Stimulated activated CD8-positive, alpha-beta memory T cell treated with anti-CD3 and anti-CD28 coated beads, Interleukin-12 subunit alpha, Interleukin-12 subunit beta, amount 100 ng/mL, for 1 hour (primary cell): Measurements from ENCODE around the gene STUB1.
A peak's percentile ranks its signal among the peaks of the same experiment; 100 is the strongest.

Experiments
- DNase-seq: peaks from one replicate; pipeline ENCODE4 v3.0.0-alpha.2; 2020; ENCODE audit warnings: low read depth

Gene STUB1

DNA sequence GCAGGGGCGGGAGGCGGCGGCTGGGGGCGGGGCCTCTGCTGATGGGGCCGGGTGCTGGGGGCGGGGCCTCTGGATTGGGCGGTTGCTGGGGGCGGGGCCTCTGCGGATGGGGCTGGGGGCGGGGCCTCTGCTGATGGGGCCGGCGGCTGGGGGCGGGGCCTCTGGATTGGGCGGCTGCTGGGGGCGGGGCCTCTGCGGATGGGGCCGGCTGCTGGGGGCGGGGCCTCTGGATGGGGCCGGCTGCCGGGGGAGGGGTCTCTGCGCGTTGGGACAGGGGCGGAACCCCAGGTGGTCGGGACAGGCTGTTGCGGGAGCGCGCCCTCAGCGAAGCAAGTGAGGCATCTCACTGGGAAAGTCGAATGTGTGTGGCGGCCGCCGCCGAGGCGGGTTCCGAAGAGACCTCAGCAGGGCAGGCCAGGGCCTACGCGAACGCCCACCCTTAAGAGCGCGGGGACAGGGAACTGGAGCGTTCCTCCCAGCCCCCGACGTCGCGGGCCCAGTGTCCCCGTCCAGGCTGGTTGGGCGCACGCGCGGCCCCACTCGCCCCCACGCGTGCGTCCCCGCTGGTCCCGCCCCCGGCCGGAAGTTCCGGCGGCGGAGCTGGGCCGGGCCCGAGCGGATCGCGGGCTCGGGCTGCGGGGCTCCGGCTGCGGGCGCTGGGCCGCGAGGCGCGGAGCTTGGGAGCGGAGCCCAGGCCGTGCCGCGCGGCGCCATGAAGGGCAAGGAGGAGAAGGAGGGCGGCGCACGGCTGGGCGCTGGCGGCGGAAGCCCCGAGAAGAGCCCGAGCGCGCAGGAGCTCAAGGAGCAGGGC, at the start of gene STUB1:
Gene STUB1 (plus strand): TSS at position 597 of the 811 bp plus-strand sequence. CDS start 116 bp downstream, at position 713.
- DNase-seq, result peak; percentile 77

DNA sequence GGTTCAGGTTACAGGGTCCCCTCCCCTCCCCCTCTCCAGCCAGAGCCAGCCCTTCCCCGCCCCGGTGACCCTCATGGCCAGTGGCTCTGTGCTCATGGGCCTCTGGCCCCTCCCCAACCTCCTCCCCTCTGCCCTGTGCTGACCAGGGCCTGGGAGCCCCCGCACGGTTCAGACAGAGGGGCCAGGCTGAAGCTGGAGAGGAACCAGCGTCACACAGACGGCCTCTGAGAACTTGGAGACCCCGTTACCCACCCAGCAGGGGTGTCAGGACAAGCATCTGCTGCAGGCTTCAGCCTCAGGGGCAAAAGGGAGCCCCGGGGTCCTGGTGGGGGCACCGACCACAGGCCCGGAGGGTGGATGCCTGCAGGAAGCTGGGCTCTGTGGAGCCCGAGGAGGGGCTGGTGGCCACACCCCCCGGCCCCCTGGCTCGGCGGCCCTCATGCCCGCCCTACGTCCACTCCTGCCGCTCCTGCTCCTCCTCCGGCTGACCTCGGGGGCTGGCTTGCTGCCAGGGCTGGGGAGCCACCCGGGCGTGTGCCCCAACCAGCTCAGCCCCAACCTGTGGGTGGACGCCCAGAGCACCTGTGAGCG, 49.3 kb upstream of the STUB1 start, which contains the start of gene WFIKKN1:
Gene WFIKKN1 (plus strand): TSS at position 171 of the 591 bp plus-strand sequence. CDS start 269 bp downstream, at position 440.
- no peak for DNase-seq

DNA sequence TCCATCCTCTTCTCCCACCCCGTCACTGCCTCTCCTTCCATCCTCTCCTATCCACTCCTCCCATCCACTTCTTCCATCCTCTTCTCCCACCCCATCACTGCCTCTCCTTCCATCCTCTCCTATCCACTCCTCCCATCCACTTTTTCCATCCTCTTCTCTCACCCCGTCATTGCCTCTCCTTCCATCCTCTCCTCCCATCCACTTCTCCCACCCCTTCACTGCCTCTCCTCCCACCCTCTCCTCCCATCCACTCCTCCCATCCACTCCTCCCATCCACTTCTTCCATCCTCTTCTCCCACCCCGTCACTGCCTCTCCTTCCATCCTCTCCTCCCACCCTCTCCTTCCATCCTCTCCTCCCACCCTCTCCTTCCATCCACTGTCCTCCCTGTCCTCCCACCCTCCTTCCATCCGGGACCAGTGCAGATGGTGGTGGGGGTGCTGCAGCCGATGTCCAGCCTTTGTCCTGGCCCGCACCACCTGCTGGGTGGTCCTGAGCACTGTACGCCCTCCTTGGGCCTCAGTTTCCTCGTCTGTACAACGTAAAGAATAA, 48.3 kb upstream of the STUB1 start:
- DNase-seq, result no peak

DNA sequence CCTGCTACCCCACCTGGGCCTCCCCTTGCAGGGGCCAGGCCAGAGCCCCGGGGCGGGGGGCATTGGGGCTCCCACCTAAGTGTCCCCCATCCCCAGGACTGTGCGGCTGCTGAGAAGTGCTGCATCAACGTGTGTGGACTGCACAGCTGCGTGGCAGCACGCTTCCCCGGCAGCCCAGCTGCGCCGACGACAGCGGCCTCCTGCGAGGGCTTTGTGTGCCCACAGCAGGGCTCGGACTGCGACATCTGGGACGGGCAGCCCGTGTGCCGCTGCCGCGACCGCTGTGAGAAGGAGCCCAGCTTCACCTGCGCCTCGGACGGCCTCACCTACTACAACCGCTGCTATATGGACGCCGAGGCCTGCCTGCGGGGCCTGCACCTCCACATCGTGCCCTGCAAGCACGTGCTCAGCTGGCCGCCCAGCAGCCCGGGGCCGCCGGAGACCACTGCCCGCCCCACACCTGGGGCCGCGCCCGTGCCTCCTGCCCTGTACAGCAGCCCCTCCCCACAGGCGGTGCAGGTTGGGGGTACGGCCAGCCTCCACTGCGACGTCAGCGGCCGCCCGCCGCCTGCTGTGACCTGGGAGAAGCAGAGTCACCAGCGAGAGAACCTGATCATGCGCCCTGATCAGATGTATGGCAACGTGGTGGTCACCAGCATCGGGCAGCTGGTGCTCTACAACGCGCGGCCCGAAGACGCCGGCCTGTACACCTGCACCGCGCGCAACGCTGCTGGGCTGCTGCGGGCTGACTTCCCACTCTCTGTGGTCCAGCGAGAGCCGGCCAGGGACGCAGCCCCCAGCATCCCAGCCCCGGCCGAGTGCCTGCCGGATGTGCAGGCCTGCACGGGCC, 47.5 kb upstream of the STUB1 start:
- DNase-seq, result no peak

DNA sequence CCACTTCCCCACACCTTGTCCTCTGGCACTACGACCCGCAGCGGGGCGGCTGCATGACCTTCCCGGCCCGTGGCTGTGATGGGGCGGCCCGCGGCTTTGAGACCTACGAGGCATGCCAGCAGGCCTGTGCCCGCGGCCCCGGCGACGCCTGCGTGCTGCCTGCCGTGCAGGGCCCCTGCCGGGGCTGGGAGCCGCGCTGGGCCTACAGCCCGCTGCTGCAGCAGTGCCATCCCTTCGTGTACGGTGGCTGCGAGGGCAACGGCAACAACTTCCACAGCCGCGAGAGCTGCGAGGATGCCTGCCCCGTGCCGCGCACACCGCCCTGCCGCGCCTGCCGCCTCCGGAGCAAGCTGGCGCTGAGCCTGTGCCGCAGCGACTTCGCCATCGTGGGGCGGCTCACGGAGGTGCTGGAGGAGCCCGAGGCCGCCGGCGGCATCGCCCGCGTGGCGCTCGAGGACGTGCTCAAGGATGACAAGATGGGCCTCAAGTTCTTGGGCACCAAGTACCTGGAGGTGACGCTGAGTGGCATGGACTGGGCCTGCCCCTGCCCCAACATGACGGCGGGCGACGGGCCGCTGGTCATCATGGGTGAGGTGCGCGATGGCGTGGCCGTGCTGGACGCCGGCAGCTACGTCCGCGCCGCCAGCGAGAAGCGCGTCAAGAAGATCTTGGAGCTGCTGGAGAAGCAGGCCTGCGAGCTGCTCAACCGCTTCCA, 46.7 kb upstream of the STUB1 start:
- no peak for DNase-seq

DNA sequence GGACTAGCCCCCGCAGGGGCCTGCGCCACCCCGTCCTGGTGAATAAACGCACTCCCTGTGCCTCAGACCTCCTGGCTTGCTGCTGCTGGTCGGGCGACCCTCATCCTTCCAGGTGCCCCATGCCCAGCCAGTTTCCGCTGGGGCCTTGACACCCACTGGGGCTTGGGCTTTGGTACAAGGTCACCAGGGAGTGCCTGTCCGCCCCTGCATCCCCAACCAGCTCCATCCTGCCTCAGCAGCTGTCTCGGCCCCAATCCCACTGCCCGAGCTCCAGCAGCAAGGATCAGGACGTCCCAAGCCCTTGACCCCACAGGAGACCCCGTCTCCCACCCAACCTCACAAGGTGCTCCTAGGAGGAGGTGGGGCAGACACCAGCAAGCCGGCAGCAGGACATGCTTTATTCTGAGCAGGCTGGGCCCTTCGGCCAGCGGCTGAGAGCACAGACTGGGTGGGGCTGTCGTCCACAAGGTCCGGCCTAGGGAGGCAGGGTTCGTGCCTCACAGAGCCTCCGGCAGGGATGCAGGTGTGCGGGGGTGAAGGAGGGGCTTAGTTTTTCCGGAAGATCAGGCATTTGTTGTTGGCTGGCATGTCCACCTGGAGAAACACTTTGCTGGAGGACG, 46.0 kb upstream of the STUB1 start:
- no peak for DNase-seq

DNA sequence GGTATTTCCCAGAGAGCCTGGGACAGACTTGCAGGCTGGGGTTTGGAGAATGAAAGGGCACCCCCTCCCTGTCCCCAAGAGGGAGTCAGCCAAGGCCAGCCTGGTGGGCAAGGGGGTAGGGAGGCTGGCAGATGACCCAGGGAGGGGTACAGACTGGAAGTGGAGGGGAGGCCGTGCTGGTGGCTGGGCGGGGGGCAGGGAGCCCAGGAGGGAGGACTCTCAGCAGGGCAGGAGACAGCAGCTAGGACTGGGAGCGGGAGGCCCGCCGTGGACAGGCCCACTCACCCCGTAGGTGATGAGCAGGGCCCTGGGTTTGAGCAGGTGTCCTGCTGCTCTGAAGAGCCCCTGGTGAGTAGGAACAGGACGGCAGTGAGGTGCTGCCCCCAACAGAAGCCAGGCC, 45.2 kb upstream of the STUB1 start:
- DNase-seq, result no peak

DNA sequence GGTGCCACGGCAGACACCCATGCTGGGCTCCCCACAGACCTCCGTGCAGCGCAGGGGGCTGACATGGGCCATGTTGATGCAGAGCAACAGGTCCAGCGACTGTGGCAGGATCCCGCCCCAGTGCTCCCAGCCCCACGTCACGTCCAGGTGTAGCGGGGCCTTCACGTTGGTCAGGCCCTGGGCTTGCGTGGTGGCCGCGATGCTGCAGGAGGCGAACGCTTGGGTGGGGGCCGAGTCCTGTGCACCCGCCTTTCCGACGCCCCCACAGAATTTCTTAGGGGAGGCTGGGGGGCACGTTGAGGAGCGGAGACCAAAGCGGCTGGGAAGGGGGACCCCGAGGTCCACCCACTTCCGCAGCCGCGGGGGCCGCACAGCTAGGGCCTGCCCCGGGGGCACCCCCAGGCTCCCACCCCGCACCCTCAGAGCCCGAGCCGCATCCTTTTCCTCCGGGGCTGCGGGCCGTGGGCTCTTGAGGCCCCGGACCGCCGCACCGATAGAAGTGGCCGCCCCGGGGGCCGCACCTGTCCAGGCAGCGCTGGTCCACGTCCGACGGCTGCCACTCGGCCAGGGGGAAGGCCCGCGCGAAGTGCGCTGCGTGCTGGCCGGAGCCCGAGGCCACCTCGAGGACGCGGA, 44.5 kb upstream of the STUB1 start:
- DNase-seq, result no peak

DNA sequence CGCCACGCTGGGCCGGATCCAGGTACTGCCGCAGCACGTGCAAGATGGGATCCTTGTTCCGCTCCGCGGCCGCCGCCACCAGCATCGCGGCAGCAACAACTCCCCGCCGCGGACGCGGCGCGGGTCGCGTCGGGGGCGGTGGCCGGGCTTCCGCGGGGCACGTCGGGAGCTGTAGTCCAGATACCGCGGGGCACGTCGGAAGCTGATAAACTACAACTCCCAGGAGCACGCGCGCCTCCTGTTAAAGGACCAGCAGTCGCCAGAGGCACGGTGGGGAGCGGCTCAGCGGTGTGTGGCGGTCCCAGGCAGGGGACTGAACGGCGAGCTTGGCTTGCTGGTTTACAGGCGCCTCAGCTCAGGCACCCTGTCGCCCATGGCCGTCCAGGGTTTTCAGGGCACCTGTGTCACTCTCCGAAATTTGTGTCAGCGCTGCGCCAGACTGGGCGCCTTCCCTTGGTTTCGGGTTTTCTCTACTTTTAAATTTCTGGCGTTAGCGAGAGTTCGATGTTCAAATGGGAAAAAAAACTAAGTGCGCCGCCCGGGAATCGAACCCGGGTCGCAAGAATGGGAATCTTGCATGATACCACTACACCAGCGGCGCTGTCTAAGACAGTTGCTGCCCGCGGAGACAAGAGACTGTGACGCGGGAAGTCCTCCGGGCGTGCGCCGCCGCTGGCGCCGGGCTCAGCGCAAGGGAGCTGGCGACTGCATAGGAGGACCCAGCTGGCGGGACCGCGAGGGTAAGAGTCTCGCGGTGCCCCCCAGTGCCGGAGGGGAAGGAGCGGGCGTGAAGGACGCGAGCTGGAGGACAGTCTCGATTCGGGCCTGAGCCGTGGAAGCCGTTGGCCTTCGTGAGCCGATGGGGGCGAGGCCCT, 43.8 kb upstream of the STUB1 start, which contains the start of gene METTL26:
Gene METTL26 (minus strand): TSS at position 100 of the 875 bp plus-strand sequence. CDS start 15 bp downstream, at position 85.
- peak; percentile 86 for DNase-seq

DNA sequence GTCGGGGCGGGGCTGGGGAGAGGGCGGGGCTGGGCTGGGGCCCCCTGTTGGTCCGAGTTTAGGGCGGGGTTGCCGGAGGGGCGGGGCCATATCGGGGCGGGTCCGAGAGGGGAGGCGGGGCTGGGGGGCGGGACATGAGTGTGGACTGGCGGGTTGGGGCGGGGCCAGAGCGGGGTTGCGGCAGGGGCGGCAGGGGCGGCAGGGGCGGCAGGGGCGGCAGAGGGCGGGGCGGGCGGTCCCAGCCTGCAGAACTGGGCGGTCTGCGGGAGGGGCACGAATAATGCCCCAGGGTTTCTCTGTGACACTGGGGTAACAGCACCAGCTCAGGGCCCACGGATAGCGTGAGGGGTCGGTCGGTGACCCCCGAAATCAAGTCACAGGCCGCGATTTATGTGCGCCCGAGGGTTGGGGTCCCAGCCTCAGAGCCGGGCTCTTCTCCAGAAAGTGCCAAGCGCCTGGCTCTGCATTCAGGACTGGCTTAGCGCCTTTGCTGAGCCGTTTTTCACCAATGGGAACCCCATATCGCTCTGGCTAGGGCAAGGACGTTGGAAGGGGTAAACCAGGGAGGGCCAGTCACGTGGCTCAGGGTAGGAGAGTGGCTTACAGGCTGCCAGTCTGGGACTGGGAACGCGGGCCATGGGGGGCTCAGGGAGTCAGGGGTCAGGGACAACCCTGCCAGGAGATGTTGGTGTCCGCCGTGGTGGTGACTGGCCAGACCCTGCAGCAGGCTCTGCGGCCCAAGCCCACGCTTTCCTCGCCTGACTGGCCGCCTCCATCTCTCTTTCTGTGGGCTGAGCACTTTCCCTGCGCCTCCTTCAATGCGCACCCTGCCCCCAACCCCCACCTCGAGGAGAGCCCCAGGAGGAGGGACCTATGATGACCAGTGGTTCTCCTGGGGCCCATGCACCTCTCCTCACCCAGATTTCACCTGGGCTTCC, 42.9 kb upstream of the STUB1 start:
- peak; percentile 77 for DNase-seq

DNA sequence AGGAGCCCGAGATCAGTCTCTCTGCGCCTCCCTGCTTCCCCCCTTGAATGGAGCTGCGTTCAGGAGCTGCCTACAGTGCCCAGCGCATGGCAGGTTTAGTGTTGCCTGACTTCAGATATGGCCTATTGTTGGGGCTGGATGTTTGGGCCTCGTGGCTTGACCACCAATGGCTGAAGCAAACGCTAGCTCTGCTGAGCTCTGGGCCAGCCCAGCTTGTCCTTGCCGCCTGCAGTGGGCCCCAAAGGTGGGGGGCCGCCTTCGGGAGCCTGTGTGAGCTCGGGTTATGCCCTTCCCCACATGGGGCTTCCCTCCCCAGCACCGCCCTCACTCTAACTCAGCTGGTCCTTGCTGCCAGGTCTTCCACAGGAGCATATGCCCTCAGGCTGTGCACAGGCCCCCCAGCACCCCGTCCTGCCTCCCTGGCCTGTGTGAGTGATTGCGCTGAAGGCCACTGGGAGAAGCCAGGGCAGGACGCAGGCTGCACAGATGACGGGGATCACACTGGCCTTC, 42.1 kb upstream of the STUB1 start:
- DNase-seq, result no peak

DNA sequence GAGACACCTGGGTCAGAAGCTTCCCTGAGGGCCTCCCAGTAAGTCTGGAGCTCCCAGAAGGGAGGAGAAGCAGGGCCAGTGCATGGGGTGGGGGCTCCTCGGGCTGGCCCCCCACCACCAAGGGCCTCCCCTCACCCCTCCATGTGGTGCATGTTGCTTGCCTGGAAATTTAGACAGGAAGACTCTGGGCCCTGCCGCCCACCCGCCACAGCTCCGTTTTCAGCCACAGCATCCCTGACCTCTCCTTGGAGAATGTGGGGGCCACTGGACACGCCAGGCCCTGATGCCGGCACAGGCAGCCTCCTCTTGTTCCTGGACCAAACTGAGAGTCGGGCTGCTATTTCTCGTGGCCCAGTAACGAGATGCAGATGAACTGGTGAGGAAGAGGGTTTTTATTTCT, 41.4 kb upstream of the STUB1 start:
- DNase-seq, result no peak

DNA sequence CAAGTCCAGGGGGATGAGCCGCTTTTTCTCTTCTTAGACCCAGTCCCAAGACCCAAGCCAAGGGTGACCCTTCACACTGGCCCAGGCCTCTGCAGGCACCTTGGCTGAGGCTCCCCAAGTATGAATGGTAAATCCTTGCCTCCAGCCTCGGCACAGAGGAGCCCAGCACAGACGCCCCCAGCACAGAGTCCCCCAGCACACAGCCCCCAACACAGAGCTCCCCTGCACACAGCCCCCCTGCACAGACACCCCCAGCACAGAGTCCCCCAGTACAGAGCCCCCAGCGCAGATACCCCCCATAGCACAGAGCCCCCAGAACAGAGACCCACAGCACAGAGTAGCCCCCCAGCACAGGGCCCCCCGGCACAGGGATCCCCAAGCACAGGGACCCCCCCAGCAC, 39.6 kb upstream of the STUB1 start:
- no peak for DNase-seq

DNA sequence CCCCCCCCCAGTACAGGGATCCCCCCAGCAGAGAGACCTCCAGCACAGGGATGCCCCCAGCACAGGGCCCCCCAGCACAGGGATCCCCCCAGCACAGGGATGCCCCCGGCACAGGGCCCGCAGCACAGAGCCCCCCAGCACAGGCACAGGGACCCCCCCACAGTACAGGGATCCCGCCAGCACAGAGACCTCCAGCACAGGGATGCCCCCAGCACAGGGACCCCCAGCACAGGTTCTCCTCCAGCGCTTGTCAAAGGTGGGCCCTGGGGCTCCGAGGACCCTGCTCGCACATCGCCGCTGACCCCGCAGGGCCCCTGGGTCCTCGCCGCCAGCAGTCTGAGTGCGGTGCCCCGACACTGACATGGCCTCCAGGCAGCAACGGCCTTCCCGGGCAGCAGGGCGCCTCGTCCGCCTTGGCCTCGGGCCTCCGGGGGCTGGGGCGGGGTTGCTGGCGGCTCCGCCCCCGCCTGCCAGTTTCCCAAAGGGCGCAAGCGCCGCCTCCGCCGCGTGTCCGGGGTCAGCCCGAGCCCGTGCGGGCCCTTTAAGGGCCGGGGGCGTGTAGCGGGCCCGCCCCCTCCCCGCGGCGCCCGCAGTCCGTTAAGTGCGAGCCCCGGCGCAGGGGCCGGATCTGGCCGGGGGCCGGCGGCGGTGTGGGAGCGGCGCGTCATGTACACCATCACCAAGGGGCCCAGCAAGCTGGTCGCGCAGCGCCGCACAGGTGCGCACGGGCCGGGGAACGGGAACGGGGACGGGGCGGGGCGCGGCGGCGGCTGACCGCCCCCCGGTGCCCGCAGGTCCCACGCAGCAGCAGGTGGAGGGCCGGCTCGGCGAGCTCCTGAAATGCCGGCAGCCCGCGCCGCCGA, 38.7 kb upstream of the STUB1 start, which contains the start of gene MCRIP2:
Gene MCRIP2 (plus strand): TSS at position 503 of the 863 bp plus-strand sequence. CDS start 164 bp downstream, at position 667.
- peak; percentile 38 for DNase-seq

DNA sequence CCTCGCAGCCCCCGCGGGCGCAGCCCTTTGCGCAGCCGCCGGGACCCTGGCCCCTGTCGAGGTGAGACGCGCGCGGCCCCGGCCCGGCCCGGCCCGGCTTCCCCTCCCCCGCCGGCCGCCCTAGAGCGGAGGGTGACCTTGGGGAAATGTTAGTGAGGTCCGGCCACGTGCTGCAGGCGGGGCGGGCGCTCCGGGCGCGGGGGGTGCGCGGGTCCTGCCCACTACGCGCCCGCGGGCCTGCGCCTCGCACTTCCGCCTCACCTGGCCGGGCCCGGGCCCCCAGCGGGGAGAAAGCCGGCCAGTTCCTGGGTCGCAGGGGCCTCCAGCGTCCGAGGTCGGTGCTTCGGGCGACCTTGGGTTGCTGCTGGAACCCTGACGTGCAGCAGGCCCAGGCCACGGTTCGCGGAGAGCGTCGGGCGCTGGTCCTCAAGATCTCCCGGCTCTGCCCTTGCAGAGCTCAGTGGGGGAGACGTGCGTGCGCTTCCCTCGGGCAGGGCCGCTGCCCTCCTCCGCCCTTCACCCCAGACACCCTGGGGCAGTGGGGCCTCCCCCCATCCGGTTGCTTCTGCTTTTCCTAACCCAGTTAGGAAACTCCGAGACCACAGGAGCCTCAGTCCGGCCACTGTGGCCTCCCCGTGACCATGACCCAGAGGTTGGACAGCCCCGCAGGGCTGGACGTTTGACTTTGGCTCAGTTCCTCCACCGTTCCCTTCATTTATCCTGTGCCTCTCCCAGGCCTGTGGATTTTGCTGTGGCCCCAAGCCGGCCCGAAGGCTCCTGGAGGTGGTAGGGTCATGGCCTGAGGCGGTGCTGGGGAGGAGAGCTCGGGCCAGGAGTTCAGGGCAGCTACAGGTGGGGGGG, 37.8 kb upstream of the STUB1 start:
- DNase-seq, result no peak

DNA sequence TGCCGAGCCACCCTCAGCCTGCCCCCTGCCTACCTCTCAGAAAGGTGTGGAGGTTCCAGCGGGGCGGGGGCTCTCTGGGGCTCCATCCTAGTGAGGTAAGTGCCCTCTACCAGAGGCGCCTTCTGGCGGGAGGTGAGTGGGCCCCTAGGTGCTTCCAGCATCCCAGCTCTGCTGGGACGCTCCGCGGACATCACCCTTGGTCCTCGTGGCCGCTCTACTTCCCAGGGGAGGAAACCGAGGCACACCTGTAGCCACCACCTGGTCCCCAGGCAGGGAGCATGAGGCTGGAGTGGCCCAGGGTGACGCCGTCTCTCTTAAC, 37.2 kb upstream of the STUB1 start:
- DNase-seq, result no peak
